ENCODE measurements around the gene LGALS14. TPM values are rescaled to one million over a fixed set of nuclear protein-coding genes. Genes with fewer than 3 reads are reported as not detected.
"Not testable (repeated sequence)": the region's sequence is repeated elsewhere in the genome, so short reads cannot be mapped to it uniquely, and the experiment has no call there.

Gene LGALS14, protein sequence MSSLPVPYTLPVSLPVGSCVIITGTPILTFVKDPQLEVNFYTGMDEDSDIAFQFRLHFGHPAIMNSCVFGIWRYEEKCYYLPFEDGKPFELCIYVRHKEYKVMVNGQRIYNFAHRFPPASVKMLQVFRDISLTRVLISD
- total RNA-seq (ENCODE audit: low replicate concordance), result not detected in 2 replicates

DNA sequence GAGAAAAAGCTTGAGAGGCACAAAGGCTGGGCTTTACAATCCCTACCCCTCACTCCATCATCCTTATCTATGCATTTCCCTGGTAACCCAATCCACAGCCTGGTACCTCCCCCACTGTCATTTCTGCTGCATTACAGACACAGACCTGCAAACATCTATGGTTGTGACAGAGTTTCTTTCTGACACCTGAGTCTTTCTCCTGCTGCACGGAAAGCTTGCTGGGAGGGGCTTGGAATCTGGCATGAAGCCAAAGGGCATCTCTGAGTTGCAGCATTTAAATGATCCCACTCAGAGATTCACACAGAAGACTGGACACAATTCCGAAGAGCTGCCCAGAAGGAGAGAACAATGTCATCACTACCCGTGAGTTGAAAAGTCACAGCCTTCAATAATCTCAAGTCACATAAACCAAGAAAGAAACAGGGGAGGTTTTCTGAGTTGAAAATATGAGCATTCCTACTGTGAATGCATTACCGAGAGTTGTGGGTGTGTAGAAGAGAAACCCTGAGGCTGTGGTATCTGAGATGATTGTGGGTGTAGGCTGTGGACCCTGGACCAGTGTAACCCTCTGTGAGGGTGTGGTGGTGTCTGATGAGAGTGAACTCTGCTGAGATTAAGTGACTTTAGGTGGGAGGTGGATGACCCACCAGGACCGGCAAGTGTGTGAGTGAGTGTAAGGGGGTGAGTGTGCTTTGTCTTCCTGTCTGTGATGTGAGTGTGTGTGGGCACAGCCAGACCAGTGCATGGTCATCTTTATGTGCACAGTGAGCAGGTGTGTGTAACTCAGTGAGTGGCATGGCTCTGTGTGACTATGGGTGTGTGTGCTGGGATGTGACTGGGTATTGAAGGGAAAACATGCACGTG, at the start of gene LGALS14:
Gene LGALS14 (plus strand): TSS at position 301 of the 864 bp plus-strand sequence. CDS start 48 bp downstream, at position 349.
- H3K4me3 ChIP-seq (ENCODE audit: low read depth, low read length), result no peak within 1 kb of the TSS
- DNase-seq (ENCODE audit: low read depth), result no peak
- TF ChIP-seq, protein P1, sequence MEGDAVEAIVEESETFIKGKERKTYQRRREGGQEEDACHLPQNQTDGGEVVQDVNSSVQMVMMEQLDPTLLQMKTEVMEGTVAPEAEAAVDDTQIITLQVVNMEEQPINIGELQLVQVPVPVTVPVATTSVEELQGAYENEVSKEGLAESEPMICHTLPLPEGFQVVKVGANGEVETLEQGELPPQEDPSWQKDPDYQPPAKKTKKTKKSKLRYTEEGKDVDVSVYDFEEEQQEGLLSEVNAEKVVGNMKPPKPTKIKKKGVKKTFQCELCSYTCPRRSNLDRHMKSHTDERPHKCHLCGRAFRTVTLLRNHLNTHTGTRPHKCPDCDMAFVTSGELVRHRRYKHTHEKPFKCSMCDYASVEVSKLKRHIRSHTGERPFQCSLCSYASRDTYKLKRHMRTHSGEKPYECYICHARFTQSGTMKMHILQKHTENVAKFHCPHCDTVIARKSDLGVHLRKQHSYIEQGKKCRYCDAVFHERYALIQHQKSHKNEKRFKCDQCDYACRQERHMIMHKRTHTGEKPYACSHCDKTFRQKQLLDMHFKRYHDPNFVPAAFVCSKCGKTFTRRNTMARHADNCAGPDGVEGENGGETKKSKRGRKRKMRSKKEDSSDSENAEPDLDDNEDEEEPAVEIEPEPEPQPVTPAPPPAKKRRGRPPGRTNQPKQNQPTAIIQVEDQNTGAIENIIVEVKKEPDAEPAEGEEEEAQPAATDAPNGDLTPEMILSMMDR (IDR thresholded peaks at IDR 0.05; ENCODE audit: insufficient read depth, low read length), result no peak

DNA sequence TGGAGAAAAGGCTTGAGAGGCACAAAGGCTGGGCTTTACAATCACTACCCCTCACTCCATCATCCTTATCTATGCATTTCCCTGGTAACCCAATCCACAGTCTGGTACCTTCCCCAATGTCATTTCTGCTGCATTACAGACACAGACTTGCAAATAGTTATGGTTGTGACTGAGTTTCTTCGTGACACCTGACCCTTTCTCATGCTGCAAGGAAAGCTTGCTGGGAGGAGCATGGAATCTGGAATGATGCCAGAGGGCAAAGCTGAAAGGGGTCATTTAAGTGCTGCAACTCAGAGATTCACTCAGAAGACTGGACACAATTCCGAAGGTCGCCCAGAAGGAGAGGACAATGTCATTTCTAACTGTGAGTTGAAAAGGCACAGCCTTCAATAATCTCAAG, 48.7 kb upstream of the LGALS14 start, which contains the start of gene LGALS16:
Gene LGALS16 (plus strand): TSS at position 301 of the 400 bp plus-strand sequence. CDS start 49 bp downstream, at position 350.
- TF ChIP-seq, protein P1 (IDR thresholded peaks at IDR 0.05; ENCODE audit: insufficient read depth, low read length), result no peak
- no peak for DNase-seq (ENCODE audit: low read depth)
- no peak within 1 kb of the TSS for H3K4me3 ChIP-seq (ENCODE audit: low read depth, low read length)

DNA sequence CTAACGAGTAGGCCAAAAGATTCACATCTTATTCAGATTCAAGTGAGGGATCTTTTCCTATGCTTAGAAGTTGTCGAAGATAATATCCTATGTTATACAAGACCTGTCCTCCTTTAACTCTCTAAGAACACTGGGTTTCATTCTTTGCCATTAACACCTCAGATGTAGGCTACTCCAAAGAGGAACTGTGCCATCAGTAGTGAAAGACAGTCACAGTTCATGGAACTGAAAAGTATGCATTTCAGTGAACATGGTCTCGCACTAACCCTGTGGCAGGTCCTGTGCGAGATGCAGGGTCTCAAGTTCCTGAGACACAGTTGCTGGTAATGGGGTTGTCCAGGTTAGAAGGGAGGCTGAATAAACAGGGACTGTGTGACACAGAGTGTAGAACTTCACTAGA, 44.5 kb upstream of the LGALS14 start:
- no peak overlapping the region for H3K4me3 ChIP-seq (ENCODE audit: low read depth, low read length)
- DNase-seq (ENCODE audit: low read depth), result no peak
- TF ChIP-seq, protein P1 (IDR thresholded peaks at IDR 0.05; ENCODE audit: insufficient read depth, low read length), result no peak

DNA sequence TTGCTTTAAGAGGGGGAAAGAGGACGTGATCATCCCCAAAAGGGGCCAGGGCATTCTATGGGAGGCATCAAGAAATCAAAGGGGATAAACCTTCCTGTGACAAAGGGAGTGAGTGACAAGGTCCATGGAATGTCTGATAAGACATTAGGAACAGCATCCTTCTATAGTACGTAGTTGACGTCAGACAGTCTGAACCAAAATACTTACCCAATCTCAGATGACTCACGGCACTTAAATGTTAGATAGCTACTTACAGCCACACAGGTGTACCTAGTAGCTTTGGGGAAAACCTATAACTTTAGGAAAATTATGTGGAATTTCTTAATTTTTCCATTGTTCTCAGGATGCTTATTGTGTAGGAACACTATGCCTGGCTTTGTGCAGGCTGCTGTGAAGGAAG, 43.6 kb upstream of the LGALS14 start:
- TF ChIP-seq, protein P1 (IDR thresholded peaks at IDR 0.05; ENCODE audit: insufficient read depth, low read length), result no peak
- DNase-seq (ENCODE audit: low read depth), result no peak
- H3K4me3 ChIP-seq (ENCODE audit: low read depth, low read length), result no peak overlapping the region

DNA sequence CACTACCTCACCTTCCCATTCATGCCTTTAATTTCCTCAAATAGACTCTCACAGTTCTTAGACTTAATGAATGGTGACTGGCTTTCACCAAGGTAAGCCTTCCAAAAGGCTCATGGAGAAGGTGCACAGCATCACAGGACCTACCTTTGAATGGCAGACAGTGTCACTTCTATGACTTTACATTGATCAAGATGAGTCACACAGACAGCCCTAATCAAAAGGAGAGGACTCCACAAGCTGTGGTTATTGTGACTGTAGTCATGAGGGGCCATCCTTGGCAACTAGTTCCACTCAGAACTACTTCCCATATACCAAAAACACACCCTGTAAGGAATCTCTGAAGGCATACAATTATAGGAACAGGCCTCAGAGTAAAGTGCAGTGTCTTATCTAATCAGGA, 42.7 kb upstream of the LGALS14 start:
- H3K4me3 ChIP-seq (ENCODE audit: low read depth, low read length), result no peak overlapping the region
- TF ChIP-seq, protein P1 (IDR thresholded peaks at IDR 0.05; ENCODE audit: insufficient read depth, low read length), result no peak
- DNase-seq (ENCODE audit: low read depth), result no peak

DNA sequence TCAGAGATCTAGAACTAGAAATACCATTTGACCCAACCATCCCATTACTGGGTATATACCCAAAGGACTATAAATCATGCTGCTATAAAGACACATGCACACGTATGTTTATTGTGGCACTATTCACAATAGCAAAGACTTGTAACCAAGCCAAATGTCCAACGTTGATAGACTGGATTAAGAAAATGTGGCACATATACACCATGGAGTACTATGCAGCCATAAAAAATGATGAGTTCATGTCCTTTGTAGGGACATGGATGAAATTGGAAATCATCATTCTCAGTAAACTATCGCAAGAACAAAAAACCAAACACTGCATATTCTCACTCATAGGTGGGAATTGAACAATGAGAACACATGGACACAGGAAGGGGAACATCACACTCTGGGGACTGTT, 34.4 kb upstream of the LGALS14 start:
- DNase-seq (ENCODE audit: low read depth); H3K4me3 ChIP-seq (ENCODE audit: low read depth, low read length): not testable (repeated sequence)

DNA sequence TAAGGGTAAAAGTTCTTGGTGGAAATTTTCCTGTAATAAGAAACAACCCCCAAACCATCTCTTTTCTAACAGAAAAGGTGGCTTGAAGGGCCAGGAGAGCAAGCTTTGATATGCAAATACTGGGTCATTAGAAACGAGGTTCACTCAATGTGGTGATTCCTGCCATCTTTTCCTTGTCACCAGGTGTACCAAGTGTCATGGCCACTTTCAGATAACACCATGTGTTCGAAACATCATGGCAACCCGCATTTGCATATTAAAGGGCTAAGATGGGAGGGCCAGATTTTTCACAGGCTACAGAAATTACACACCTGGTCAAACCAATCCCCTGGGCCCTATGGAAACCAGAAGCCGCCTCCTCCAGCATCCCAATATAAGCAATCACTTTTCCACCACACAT, 33.3 kb upstream of the LGALS14 start:
- DNase-seq (ENCODE audit: low read depth), result no peak
- TF ChIP-seq, protein P1 (IDR thresholded peaks at IDR 0.05; ENCODE audit: insufficient read depth, low read length), result no peak
- no peak overlapping the region for H3K4me3 ChIP-seq (ENCODE audit: low read depth, low read length)

Measured in fibroblast of the aortic adventitia (primary cell).